ENCODE data around the gene LIG4.

GRCh38 chr13:108223687-108224503 lies 8.6 kb upstream of the LIG4 start:
- TF ChIP-seq MAX (IDR thresholded peaks at IDR 0.05) (no peak), JUND (IDR thresholded peaks at IDR 0.05) (no peak), RXRA (IDR thresholded peaks at IDR 0.05) (no peak), TAF1 (conservative IDR thresholded peaks at IDR 0.05) (no peak), HNF4G (IDR thresholded peaks at IDR 0.05) (no peak), RAD21 (IDR thresholded peaks at IDR 0.05) (no peak), GABPA (IDR thresholded peaks at IDR 0.05 in 1 of 2, conservative IDR thresholded peaks at IDR 0.05 in 1 of 2) (no peak), YY1 (IDR thresholded peaks at IDR 0.05) (no peak), SP1 (IDR thresholded peaks at IDR 0.05) (no peak), EGR1 (IDR thresholded peaks at IDR 0.05; ENCODE audit: low read depth in 2 of 2) (no peak)
- TF ChIP-seq, protein P1, sequence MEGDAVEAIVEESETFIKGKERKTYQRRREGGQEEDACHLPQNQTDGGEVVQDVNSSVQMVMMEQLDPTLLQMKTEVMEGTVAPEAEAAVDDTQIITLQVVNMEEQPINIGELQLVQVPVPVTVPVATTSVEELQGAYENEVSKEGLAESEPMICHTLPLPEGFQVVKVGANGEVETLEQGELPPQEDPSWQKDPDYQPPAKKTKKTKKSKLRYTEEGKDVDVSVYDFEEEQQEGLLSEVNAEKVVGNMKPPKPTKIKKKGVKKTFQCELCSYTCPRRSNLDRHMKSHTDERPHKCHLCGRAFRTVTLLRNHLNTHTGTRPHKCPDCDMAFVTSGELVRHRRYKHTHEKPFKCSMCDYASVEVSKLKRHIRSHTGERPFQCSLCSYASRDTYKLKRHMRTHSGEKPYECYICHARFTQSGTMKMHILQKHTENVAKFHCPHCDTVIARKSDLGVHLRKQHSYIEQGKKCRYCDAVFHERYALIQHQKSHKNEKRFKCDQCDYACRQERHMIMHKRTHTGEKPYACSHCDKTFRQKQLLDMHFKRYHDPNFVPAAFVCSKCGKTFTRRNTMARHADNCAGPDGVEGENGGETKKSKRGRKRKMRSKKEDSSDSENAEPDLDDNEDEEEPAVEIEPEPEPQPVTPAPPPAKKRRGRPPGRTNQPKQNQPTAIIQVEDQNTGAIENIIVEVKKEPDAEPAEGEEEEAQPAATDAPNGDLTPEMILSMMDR (IDR thresholded peaks at IDR 0.05; ENCODE audit: low read depth, low read length, missing input control), result no peak
- TF ChIP-seq, protein P2, sequence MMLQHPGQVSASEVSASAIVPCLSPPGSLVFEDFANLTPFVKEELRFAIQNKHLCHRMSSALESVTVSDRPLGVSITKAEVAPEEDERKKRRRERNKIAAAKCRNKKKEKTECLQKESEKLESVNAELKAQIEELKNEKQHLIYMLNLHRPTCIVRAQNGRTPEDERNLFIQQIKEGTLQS (IDR thresholded peaks at IDR 0.05), result no peak
- TF ChIP-seq, protein P3, sequence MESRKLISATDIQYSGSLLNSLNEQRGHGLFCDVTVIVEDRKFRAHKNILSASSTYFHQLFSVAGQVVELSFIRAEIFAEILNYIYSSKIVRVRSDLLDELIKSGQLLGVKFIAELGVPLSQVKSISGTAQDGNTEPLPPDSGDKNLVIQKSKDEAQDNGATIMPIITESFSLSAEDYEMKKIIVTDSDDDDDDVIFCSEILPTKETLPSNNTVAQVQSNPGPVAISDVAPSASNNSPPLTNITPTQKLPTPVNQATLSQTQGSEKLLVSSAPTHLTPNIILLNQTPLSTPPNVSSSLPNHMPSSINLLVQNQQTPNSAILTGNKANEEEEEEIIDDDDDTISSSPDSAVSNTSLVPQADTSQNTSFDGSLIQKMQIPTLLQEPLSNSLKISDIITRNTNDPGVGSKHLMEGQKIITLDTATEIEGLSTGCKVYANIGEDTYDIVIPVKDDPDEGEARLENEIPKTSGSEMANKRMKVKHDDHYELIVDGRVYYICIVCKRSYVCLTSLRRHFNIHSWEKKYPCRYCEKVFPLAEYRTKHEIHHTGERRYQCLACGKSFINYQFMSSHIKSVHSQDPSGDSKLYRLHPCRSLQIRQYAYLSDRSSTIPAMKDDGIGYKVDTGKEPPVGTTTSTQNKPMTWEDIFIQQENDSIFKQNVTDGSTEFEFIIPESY (IDR thresholded peaks at IDR 0.05), result no peak
